Measurements from ENCODE around the gene RASGEF1C.
"Not testable (repeated sequence)": the region's sequence is repeated elsewhere in the genome, so short reads cannot be mapped to it uniquely, and the experiment has no call there.

The RASGEF1C gene

DNA sequence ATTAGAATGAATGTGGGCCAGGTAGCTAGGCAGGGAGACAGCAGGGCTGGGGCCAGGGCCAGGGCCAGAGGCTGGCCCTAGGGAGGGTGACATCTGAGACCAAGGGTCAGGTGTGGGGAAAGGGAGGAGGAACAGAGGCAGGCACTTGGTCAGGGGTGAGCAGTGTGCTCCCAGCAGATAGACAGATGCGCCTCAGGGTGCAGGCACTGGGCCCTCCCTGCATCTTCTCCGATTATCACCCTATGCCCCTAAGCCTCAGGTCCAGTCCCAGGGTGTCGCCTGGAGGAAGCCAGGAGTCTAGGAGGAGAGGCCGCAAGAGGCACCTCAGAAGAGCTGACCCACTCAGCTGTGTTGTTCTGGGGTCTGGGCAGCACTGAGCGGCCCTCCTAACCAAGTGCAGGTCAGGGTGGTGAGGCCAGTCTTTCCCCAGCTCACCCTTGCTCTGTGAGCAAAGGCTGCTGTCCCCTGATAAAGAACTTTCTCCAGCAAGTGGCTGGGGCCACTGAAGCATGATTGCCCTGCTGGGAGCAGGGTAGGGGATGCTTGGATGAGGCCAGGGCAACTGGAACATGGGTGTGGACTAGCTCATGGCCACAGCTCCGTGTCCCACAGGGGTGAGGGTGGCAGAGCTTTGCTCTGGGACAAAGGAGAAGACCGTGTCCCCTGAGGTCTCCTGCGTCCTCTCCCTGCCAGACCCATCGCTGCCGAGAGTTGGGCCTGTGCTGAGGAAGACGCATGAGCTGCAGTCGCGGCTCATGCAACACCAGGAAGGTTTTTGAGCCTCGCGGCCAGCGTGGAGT lies 2.1 kb upstream of the RASGEF1C start:
- DNase-seq, result no peak

DNA sequence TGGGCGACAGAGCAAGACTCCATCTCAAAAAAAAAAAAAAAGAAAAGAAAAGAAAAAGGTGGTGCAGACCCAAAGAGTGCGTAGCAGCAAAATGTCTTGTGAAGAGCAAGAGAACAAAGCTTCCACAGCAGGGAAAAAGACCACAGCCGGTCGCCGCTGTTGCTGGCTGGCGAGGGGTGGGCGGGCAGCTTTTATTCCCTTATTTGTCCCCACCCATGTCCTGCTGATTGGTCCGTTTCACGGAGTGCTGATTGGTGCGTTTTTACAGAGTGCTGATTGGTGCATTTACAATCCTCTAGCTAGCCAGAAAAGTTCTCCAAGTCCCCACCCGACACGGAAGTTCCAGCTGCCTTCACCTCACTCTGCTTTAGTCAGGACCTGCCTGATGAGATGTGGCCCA lies 1.1 kb upstream of the RASGEF1C start:
- DNase-seq, result not testable (repeated sequence)

DNA sequence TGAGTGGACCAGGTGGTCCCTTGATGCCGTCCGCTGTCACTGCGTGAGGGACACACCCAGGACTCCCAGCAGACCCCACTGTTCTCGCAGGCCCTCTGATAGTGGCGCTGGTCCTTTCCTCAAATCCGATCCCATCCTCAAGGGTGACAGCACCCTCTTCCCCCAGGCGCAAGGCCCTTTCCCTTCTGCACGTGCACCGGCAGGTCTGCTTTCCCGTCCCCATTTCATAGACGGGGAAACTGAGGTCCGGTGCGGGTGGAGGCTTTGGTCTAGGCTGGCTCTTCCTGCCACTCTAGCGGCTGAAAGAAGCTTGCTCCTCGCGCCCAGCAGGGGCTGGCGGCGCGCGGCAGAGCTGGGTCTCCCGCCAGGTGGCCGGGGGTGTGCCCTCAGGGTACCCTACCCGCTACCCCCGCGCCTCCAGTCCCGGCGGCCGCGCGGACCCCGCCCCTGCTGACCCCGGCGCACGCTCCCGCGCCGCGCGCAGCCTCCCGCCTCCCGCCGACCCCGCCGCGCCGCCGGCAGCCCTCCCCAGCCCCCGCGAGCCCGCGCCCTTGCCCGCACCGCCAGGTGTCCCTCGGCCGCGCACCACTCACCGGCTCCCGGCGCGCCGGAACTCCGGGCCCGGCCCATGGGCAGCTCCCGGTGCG lies 453 bp downstream of the RASGEF1C start:
- DNase-seq, result no peak

DNA sequence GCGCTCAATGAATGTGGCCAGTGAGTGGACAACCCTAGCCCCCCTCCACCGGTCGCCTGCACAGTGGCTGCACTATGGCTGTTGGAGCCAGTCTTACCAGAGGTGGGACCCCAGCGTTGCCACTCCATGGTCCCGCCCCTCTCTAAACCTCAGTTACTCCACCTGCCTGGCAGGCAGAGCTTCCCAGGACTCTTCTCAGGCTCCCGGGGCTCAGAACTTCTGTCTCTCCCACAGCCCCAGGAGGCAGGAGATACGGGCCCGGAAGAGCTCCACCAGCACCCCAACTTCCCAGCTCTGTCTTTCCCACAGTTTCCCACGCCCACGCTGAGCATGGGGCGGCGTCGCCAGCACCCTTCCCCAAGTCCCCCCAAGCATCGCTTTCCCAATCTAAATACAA lies 975 bp downstream of the RASGEF1C start:
- DNase-seq, result no peak

DNA sequence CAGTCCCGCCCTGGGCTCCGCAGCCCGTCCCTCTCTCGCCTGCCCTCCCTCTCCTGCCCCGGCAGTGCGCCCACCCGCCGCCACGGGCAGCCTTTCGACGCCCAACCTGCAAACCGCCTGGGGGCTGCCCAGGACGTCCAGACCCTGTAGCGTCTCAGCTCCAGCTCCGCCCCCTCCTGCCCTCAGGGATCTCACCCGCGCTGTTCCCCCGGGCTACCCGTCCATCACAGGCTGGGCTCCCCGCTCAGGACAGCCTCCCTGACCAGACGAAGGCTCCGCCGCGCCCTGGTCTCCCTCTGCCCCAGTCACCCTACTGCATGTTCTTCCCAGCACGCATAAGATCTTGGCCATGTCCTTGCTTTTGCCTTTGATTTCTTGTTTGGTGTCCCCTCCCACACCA lies 1.4 kb downstream of the RASGEF1C start:
- DNase-seq, result no peak

DNA sequence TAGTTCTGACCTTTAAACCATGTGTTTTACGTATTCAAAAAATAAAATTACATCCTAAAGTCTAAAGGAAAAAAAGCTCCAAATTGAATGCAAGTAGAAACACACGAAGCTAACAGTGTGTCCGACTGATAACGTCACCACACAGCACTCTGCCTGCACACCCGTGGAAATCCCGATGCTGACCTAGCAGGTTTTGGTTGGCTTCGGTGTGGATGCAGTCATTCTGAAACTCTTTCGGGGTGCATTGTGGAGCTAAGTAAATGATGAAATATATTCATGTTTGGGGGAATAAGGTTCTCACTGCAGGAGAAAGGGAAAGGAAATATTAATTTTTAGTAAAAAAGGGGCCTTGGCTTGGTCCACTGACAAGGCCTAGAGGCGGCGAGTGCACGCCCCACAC lies 2.0 kb downstream of the RASGEF1C start:
- DNase-seq, result no peak

DNA sequence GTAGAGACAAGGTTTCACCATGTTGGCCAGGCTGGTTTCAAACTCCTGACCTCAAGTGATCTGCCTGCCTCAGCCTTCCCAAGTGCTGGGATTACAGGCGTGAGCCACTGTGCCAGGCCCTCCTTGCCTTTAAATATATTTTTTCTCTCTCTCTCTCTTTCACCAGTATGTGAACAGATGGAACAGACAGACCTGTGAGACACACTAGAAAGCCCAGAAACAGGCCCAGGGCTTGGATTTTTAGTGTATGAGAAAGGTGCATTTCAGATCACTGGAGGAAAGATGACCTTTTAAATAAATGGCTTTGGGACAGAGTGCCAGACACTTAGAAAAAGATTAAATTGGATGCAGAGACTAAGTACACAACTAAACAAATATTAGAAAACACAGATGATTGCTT lies 3.1 kb downstream of the RASGEF1C start:
- no peak for DNase-seq

DNA sequence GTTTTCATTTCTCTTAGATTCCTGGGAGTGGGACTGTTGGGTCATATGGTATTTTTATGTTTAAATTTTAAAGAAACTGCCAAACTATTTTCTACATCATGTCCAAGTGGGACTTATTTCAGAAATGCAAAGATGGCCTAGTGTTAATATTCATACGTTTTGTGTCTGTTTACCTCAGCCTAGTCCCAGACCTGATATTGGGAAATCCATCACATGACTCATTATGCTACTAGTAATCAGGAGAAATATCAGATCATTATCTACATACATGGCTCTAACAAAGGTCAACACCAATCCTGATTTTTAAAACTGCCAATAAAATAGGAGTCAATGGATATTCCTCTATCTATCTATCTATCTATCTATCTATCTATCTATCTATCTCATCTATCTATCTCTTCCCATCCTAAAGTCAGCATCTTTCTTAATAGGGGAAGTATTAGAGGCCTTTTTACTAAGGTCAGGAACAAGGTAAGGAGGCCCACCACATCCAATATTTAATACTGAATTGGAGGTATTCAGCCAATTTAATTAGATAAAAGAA lies 4.7 kb downstream of the RASGEF1C start:
- DNase-seq, result no peak

DNA sequence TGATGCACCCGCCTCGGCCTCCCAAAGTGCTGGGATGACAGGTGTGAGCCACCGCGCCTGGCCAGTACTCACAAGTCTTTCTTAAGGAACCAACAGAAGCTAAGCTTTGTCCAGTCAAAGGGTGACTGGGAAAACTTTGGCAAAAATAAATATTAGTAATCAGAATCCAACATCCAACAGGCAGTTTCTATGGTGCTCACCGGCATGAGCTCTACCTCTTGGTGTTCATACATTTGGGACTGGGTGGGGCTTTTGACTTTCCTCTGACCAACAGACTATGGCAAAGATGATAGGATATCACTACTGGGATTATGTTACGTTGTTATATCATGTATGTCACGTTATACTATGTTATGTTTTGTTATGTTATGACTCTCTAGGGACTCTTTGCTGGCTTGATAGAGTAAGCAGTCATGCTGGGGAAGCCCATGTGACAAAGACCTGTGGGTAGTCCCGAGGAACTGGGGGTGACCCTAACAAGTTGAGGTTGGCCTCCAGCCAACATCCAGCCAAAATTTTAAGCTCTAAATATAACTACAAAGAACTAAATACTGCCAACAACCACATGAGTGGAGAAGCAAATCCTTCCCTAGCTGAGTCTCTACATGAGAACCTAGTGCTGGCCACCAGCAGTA lies 6.0 kb downstream of the RASGEF1C start:
- DNase-seq, result no peak

DNA sequence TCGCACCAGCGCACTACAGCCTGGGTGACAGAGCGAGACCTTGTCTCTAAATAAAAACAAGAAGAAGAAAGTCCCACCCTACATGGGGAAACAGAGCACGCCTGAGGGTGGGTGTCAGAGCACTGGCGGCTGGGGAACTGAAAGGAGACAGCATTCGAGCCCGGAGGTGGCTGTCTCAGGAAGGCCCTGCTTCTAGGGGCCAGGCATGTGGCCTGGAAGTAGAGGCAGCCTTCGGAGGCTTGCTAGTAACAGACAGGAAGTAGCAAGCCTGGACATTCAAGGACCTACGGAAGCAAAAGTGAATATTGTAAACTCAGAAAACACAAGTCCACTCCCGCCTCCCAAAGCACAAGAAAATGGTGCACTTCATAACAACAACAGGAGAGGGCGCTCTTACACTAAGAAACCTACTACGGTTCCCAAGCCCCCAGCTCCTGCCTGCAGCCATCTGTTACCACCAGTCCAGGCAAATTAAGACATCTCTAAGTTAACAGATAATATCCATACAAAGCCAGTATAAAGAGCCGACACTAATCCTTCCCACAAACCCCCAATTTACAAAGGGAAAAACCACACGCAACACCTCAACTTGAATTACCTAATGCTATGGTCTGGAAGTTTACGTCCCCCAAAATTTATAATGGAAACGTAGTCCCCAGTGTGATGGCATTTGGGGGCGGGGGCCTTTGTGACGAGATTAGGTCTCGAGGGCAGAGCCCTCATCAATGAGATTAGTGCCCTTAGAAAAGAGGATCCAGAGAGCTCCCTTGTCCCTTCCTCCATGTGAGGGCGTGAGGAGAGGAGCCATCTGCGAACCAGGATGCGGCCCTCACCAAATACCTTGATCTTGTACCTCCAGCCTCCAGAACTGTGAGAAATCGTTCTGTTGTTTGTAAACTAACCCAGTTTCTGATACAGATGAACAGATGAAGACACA lies 7.7 kb downstream of the RASGEF1C start:
- no peak for DNase-seq

DNA sequence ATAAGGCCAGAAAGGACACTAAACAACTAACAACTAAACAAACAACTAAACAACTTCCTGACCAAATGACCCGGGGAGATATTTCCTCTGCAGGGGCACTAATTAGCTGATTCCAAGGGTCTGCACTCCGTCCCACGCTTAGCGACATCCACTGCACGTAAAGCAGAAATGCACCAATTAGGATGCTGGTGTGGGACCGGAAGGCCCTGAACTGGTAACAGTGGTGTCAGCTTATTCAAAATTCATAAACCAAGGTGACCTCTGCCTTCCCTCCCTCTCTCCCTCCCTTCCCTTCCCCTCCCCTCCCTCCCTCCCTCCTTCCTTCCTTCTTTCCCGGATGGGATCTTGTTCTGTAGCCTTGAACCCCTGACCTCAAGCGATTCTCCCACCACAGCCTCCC lies 9.6 kb downstream of the RASGEF1C start:
- DNase-seq, result no peak

DNA sequence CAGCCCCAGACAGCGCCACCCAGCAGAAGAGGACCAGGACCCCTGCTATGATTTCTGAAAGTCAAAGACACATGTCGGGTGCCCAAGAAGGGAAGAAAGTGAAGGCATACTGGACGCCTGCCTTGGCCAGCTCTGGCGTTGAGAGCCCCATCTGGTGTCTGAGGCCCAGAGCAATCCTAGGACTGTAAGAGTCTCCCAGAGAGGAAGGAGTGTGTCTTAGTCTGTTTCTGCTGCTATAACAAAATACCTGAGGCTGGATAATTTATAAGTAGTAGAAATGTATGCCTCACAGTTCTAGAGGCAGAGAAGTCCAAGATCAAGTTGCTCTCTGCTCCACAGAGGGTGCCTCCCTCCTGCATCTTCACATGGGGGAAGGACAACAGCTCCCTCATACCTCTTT lies 10.8 kb downstream of the RASGEF1C start:
- DNase-seq, result no peak

DNA sequence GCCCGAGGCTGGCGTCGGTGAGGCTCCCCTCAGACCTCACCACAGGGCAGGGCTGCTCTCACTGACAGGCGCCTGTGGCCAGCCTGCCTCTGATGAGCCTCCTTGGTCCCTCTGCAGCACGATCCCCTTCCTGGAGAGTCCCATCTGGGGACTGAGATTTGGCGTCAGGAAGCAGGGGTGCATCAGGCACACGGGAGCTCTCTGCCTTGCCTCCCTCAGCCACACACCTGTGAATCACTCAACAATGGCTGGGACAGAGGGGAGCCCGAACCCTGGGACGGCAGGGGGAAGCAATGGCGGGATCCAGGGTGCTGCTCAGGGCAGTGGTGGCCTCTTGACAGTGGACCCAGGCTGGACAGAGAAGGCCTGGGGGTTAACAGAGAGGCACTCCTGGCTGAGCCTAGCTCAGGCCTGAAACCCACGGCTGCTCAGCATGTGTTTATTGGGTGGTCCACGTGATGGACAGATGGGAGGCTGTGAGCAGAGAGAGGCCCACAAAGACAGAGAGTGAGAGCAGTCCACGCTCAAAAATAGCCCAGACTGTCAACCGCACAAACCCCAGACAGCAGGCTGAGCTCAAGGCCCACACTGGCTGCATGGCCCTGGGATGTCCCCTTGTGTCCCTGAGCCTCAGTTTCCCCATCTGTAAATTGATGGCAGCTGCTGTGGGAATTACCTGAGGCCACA lies 11.9 kb downstream of the RASGEF1C start:
- no peak for DNase-seq

DNA sequence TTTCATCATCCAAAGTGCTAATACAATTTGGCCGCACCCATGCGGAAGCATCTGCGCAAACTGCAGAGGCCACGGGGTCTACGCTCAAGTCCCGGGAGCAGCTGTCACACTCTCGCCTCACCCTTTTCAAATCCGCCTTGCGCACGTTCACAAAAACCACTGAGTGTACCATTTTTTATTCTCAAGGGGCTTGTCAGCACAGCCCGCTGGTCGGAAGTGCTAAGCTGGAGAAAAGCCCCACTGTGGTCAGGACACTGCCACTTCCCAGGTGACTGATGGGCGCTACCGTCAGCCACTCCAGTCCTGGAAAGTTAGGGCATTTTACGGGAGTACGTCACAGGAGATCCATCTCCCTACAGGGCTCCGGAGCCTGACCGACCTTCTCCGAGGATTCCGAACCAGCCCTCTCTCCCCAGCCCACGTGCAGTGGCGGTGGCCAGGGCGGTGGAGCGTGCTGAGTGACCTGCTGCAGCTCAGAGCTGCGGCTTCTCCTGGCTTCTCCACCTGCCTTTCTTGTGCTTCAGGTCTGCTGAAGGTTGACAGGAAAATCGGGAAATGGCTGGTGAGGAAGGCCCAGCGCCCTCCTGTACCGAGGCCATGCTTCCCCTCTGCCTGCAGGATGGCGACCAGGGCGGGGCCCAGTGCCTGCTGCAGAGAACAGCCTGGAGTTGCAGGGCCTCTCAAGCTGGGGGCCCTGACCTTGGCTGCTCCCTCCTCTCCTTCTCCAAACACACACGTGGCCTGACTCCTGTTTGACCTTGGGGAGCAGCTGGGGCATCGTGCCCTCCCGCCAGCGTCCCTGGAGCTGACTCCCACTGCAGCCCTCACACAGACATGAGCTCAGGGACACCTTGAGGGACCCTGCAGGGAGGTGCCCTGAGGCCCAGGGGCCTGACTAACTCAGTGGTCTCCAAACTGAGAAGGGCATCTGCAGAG lies 14.3 kb downstream of the RASGEF1C start:
- DNase-seq, result no peak

DNA sequence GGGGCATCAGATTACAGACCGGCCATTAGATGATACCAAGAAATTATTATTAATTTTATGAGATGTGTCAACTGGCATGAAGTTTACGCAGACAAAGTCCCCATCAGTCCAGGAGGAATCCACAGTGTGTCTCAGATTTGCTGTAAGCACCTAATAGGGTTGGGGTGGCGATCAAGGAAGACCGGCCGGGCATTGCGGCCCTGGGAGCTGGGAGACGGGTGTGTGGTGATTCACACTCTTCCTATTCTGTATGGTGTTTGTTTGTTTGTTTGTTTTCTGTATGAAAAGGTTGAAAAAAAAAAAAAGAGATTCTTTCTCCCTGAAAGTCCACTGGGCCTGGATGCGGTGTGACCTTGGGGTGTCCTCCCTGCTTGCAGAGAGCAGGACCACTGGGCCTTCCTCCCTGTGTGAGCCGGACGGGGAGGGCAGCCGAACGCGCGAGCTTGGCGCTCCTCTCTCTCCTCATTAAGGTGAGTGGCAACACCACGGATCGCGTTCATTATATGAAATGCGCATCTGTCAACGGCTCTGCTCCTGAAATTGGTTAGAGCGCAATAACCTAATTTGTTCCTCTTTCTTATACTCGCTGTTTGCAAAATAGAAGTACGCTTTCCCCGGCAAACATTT lies 15.1 kb downstream of the RASGEF1C start:
- DNase-seq, result no peak

DNA sequence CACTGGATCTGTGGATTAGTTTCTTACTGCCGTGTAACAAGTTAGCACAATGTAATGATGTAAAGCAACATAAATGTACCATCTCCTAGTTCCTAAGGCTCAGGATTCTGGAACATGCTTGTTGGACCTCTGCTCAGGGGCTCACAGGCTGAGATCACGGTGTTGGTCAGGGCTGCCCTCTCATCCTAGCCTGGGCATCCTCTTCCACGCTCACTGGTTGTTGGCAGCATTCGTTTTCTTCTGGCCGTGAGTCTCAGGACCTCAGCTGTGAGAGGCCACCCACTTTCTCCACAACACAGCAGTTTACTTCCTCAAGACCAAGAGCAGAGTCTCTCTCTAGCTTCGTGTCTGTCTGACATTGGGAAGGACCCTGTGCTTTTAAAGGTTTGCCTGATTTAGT lies 17.3 kb downstream of the RASGEF1C start:
- no peak for DNase-seq

DNA sequence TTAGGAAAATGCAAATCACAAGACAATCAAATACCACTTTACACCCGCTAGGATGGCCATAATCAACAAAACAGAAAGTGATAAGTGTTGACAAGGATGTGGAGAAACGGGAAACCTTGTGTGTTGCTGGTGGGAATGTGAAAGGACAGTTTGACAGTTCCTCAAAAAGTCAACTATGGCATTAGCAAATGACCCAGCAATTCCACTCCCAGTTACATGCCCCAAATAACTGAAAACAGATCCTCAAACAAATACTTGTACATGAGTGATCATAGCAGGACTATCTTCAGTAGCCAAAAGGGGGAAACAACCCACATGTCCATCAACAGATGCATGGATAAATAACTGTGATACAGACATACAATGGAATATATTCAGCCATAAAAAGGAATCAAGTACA lies 21.2 kb downstream of the RASGEF1C start:
- no peak for DNase-seq

DNA sequence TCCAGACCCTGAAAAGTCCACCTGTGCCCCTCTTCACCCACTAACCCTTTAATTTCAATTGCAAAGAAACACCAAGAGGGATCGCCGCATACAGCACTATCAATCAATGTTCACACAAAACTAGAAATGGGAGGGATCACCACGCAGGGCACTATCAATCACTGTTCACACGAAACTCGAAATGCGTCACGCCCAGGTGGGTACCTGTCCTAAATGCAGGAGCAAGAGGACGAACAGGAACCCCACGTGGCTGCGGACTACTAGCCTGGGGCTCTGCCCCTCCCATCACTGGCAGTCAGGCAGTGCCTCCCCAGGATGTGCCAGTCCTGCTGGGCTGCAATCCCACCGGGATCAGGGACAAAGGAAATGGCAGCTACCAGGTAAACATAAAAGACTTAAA lies 28.2 kb downstream of the RASGEF1C start:
- DNase-seq, result no peak

DNA sequence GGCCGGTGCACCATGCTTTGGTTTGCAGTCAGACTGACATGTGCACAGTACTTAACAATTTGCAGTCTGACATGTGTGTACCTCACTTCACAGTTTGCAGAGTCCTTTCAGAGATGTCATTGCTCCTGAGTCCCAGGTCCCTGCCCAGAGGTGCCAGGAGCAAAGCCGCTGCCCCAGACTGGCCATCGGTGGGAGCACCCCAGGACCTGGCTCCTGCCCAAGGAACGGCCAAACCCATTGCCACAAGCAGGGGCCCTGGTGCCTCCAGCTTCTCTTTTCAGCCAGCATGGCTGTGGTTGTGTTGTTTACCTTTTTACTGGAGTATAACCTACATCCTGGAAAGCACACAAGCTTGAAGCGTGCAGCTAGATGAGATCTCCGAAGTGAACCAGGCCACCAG lies 28.6 kb downstream of the RASGEF1C start:
- no peak for DNase-seq
